Astrocyte (in vitro differentiated cells and primary cell): ENCODE results near the gene KNDC1.

Experiments
- CTCF ChIP-seq: IDR thresholded peaks from 2 replicates; pipeline ENCODE4 v1.5.1; 2011; ENCODE audit warnings: low read depth, mild to moderate bottlenecking, inconsistent platforms, low read length, moderate library complexity; ENCODE audit not compliant: insufficient read depth
- EZH2 ChIP-seq: IDR thresholded peaks from 2 replicates; pipeline ENCODE4 v1.6.1; 2012; ENCODE audit warnings: mild to moderate bottlenecking, low read length, inconsistent platforms; ENCODE audit not compliant: insufficient read depth

GRCh38 chr10:133190225-133190624 lies 30.2 kb downstream of the KNDC1 start:
- no peak for TF ChIP-seq CTCF
- TF ChIP-seq EZH2: no peak
